Stimulated activated naive B cell treated with anti-CD40 and anti-IgM and Interleukin-4, amounts not matched to agents 10 μg/mL and 1 μg/mL and 100 μg/mL, for 72 hours (primary cell): Measurements from ENCODE around the gene DKK3.
"Not testable (repeated sequence)": the region's sequence is repeated elsewhere in the genome, so short reads cannot be mapped to it uniquely, and the experiment has no call there.

Experiments
- ATAC-seq, 2 donors: fragments of 150-1000 bp; cut with Tn5 transposase; replicated peaks; 2 replicates each; pipeline ENCODE4 v1.10.0; 2021; ENCODE audit warnings: moderate library complexity in 1 of 2
- DNase-seq: peaks from one replicate; pipeline ENCODE4 v3.0.0; 2021
- H3K27ac Mint-ChIP-seq: one replicate; pipeline ENCODE4 v1.8.0; 2022; ENCODE audit warnings: mild to moderate bottlenecking, mixed read lengths
- H3K27me3 Mint-ChIP-seq, 2 donors: one replicate each; pipeline ENCODE4 v1.8.0; 2022; ENCODE audit warnings: mixed read lengths in 2 of 2
- H3K36me3 Mint-ChIP-seq, 2 donors: one replicate each; pipeline ENCODE4 v1.8.0; 2022; ENCODE audit warnings: mixed read lengths in 2 of 2, mild to moderate bottlenecking in 1 of 2
- H3K4me1 Mint-ChIP-seq, 2 donors: one replicate each; pipeline ENCODE4 v1.8.0; 2022; ENCODE audit warnings: mixed read lengths in 2 of 2, mild to moderate bottlenecking in 1 of 2
- H3K4me3 Mint-ChIP-seq, 2 donors: one replicate each; pipeline ENCODE4 v1.8.0; 2022; ENCODE audit warnings: mild to moderate bottlenecking in 2 of 2, mixed read lengths in 2 of 2, moderate library complexity in 1 of 2
- H3K9me3 Mint-ChIP-seq, 2 donors: one replicate each; pipeline ENCODE4 v1.8.0; 2022; ENCODE audit warnings: mixed read lengths in 2 of 2, mild to moderate bottlenecking in 1 of 2

Gene DKK3

GRCh38 chr11:12043959-12044791, 35.7 kb upstream of the DKK3 start:
- peak; percentile 73 to 80 for ATAC-seq
- no peak overlapping the region for H3K27ac Mint-ChIP-seq
- peaks cover 2 to 4% of the 10 kb centered on the region in 2 donors for H3K4me1 Mint-ChIP-seq
- H3K4me3 Mint-ChIP-seq: no peak overlapping the region
- peaks cover 17 to 18% of the 10 kb centered on the region in 2 donors for H3K27me3 Mint-ChIP-seq
- no peaks in the 10 kb centered on the region for H3K36me3 Mint-ChIP-seq
- peak; percentile 41 for DNase-seq
- peaks cover 3 to 4% of the 10 kb centered on the region in 2 donors for H3K9me3 Mint-ChIP-seq

- Mint-ChIP-seq H3K9me3 (peaks cover 3 to 4% of the 10 kb centered on the region in 2 donors), H3K36me3 (no peaks in the 10 kb centered on the region), H3K27ac (no peak overlapping the region), H3K27me3 (peaks cover 17 to 18% of the 10 kb centered on the region in 2 donors), H3K4me1 (peaks cover 2 to 4% of the 10 kb centered on the region in 2 donors), H3K4me3 (no peak overlapping the region)
- DNase-seq (no peak), ATAC-seq (no peak)
Observed at GRCh38 chr11:12043221-12043620, 34.8 kb upstream of the DKK3 start.

- Mint-ChIP-seq H3K4me3 (no peak overlapping the region), H3K9me3 (peaks cover 3 to 4% of the 10 kb centered on the region in 2 donors), H3K4me1 (peaks cover 2 to 4% of the 10 kb centered on the region in 2 donors), H3K27me3 (peaks cover 15% of the 10 kb centered on the region in 2 donors), H3K36me3 (no peaks in the 10 kb centered on the region), H3K27ac (no peak overlapping the region)
- ATAC-seq: peak in 1 of 2 donors; percentile 22
- DNase-seq: no peak
Observed at GRCh38 chr11:12042215-12042676, 33.8 kb upstream of the DKK3 start.

- H3K27ac Mint-ChIP-seq, H3K4me1 Mint-ChIP-seq, H3K27me3 Mint-ChIP-seq: not testable (repeated sequence)
Observed at GRCh38 chr11:12040719-12041118, 32.3 kb upstream of the DKK3 start.

GRCh38 chr11:12032968-12033367, 24.5 kb upstream of the DKK3 start:
- Mint-ChIP-seq H3K4me3 (no peak overlapping the region), H3K9me3 (no peaks in the 10 kb centered on the region), H3K36me3 (no peaks in the 10 kb centered on the region), H3K27me3 (peaks cover 31 to 42% of the 10 kb centered on the region in 2 donors), H3K27ac (no peak overlapping the region), H3K4me1 (no peaks in the 10 kb centered on the region)
- DNase-seq (no peak), ATAC-seq (no peak)

More at GRCh38 chr11:12040719-12041118, 32.3 kb upstream of the DKK3 start:
- H3K36me3 Mint-ChIP-seq, H3K4me3 Mint-ChIP-seq, DNase-seq, ATAC-seq, H3K9me3 Mint-ChIP-seq: not testable (repeated sequence)

GRCh38 chr11:12031856-12032544, 23.6 kb upstream of the DKK3 start:
- H3K27me3 Mint-ChIP-seq: peaks cover 36 to 43% of the 10 kb centered on the region in 2 donors
- no peaks in the 10 kb centered on the region for H3K9me3 Mint-ChIP-seq
- H3K27ac Mint-ChIP-seq: no peak overlapping the region
- no peaks in the 10 kb centered on the region for H3K4me1 Mint-ChIP-seq
- H3K4me3 Mint-ChIP-seq: no peak overlapping the region
- ATAC-seq: no peak
- no peaks in the 10 kb centered on the region for H3K36me3 Mint-ChIP-seq
- no peak for DNase-seq

GRCh38 chr11:12029738-12030363, 21.4 kb upstream of the DKK3 start:
- DNase-seq (no peak), ATAC-seq (no peak)
- H3K36me3 Mint-ChIP-seq: no peaks in the 10 kb centered on the region

GRCh38 chr11:12029119-12029518, 20.7 kb upstream of the DKK3 start:
- DNase-seq: no peak

More at GRCh38 chr11:12029738-12030363, 21.4 kb upstream of the DKK3 start:
- Mint-ChIP-seq H3K4me3 (no peak overlapping the region), H3K4me1 (no peaks in the 10 kb centered on the region), H3K27me3 (peaks cover 36 to 37% of the 10 kb centered on the region in 2 donors), H3K9me3 (no peaks in the 10 kb centered on the region), H3K27ac (no peak overlapping the region)

GRCh38 chr11:12028303-12028702, 19.9 kb upstream of the DKK3 start:
- Mint-ChIP-seq H3K36me3 (no peaks in the 10 kb centered on the region), H3K4me1 (no peaks in the 10 kb centered on the region), H3K4me3 (no peak overlapping the region), H3K27ac (no peak overlapping the region), H3K27me3 (peaks cover 27% of the 10 kb centered on the region in 2 donors), H3K9me3 (peaks cover 10% of the 10 kb centered on the region in 2 donors)
- no peak for DNase-seq
- no peak for ATAC-seq

More at GRCh38 chr11:12029119-12029518, 20.7 kb upstream of the DKK3 start:
- peaks cover 35% of the 10 kb centered on the region in 2 donors for H3K27me3 Mint-ChIP-seq
- H3K9me3 Mint-ChIP-seq: peaks cover 6% of the 10 kb centered on the region in 2 donors
- H3K27ac Mint-ChIP-seq: no peak overlapping the region
- no peak overlapping the region for H3K4me3 Mint-ChIP-seq
- ATAC-seq: no peak
- no peaks in the 10 kb centered on the region for H3K4me1 Mint-ChIP-seq
- H3K36me3 Mint-ChIP-seq: no peaks in the 10 kb centered on the region

GRCh38 chr11:12026331-12027211, 18.1 kb upstream of the DKK3 start:
- H3K27ac Mint-ChIP-seq: no peak overlapping the region
- H3K27me3 Mint-ChIP-seq: peaks cover 28 to 31% of the 10 kb centered on the region in 2 donors
- H3K4me1 Mint-ChIP-seq: no peaks in the 10 kb centered on the region
- ATAC-seq (peak; percentile 39 to 42), DNase-seq (no peak)
- H3K9me3 Mint-ChIP-seq: peaks cover 10 to 11% of the 10 kb centered on the region in 2 donors
- no peak overlapping the region for H3K4me3 Mint-ChIP-seq
- H3K36me3 Mint-ChIP-seq: no peaks in the 10 kb centered on the region

- peaks cover 10 to 11% of the 10 kb centered on the region in 2 donors for H3K9me3 Mint-ChIP-seq
- H3K4me1 Mint-ChIP-seq: no peaks in the 10 kb centered on the region
- H3K27ac Mint-ChIP-seq: no peak overlapping the region
- ATAC-seq (no peak), DNase-seq (no peak)
- H3K4me3 Mint-ChIP-seq: no peak overlapping the region
- peaks cover 19 to 29% of the 10 kb centered on the region in 2 donors for H3K27me3 Mint-ChIP-seq
- H3K36me3 Mint-ChIP-seq: no peaks in the 10 kb centered on the region
Observed at GRCh38 chr11:12024254-12024926, 16.0 kb upstream of the DKK3 start.

- Mint-ChIP-seq H3K27me3 (peaks cover 13 to 24% of the 10 kb centered on the region in 2 donors), H3K4me3 (no peak overlapping the region), H3K4me1 (no peaks in the 10 kb centered on the region), H3K9me3 (peaks cover 10 to 11% of the 10 kb centered on the region in 2 donors), H3K36me3 (no peaks in the 10 kb centered on the region), H3K27ac (no peak overlapping the region)
- ATAC-seq: no peak
- no peak for DNase-seq
Observed at GRCh38 chr11:12023015-12023414, 14.6 kb upstream of the DKK3 start.

- DNase-seq (no peak), ATAC-seq (no peak)
- H3K36me3 Mint-ChIP-seq: no peaks in the 10 kb centered on the region
- peaks cover 23% of the 10 kb centered on the region in 2 donors for H3K27me3 Mint-ChIP-seq
- H3K9me3 Mint-ChIP-seq: peaks cover 10 to 11% of the 10 kb centered on the region in 2 donors
- H3K4me1 Mint-ChIP-seq: no peaks in the 10 kb centered on the region
- no peak overlapping the region for H3K4me3 Mint-ChIP-seq
- H3K27ac Mint-ChIP-seq: no peak overlapping the region
Observed at GRCh38 chr11:12020546-12020945, 12.1 kb upstream of the DKK3 start.
